ENCODE data around the gene PROSER1. TPM values are rescaled to one million over a fixed set of nuclear protein-coding genes. Genes with fewer than 3 reads are reported as not detected.

The PROSER1 gene
- total RNA-seq = 19.3 and 23.0 TPM in 2 replicates

DNA sequence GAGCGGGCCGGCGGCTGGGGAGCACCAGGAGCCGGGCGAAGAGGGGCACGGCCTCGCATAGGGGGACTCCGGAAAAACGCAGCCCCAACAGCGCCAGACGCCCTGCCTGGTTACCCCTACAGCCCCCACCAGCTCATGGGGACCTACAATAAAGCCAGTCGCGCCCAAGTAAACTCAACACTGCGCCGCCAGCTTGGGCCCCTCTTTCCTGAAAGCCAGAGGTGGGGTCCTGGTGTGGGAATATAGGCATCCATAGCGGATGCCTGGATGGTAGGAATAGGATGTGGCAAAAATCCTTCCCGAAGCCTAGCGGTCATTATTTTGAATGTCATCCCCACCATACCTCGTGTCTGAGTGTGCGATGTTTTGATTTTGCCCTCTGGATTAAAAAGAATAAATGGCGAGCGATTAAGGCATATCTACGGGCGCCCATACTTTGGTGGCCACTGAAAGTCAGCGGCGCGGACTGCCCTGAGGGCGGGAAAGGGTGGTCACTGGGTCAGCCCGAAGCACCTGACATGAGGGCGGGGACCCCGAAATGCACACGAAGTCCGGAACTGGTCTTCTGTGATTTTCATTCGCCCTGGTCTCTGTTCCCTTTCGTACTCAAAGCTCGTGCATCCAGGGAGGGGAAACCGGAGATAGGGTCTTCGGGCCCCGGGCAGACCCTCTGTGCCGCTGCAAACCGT lies at the start of gene PROSER1, which contains the start of gene NHLRC3:
TSS of gene PROSER1 (minus strand) at position 210 of the 689 bp plus-strand sequence. CDS start 847 bp downstream, outside the sequence.
TSS of gene NHLRC3 (plus strand) at position 577 of the 689 bp plus-strand sequence. CDS start 184 bp downstream, outside the sequence.

DNA sequence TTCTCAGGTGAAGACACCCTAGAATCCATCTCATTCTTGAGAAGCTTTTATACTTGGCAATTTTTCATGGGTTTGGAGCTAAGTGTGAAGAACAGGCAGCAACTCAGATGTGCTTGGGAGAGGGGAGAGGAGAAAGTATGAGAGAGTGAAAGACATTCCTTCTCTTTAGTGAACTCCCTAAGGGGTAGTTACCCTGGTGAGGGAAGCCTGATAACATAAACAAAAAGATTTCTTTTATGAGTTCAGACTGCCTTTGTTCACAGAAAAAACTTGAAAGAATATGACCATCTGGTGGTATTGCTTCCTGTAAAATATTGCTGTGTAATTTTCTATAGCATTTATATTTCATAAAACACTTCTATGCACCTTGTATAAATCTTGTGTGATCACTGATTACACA lies 47.2 kb downstream of the PROSER1 start, which contains the start of gene STOML3:
TSS of gene STOML3 (minus strand) at position 139 of the 400 bp plus-strand sequence. CDS start at position 29, 110 bp downstream.

Other genes with a start within 250 kb of the PROSER1 start
- gene STOML3, start 47.3 kb downstream of the PROSER1 start, total RNA-seq = not detected in 2 replicates
- 7.8 and 8.9 TPM in 2 replicates for gene NHLRC3, start 367 bp upstream of the PROSER1 start, total RNA-seq

Measured in vein endothelial cell (primary cell).